Muscle layer of duodenum (tissue), 2 donors: ENCODE results near the gene ZC3H11A.
"Not testable (repeated sequence)": the region's sequence is repeated elsewhere in the genome, so short reads cannot be mapped to it uniquely, and the experiment has no call there.

Experiments
- H3K27ac ChIP-seq: one replicate; pipeline ENCODE4 v1.7.0; 2013; ENCODE audit warnings: mild to moderate bottlenecking, low read length
- H3K27me3 ChIP-seq: one replicate; pipeline ENCODE4 v1.7.0; 2013; ENCODE audit warnings: low read depth, mild to moderate bottlenecking, control low read depth, low read length
- H3K36me3 ChIP-seq, 2 donors: one replicate each; pipeline ENCODE4 v1.7.0; 2013; ENCODE audit warnings: low read length in 2 of 2, control low read depth in 1 of 2, mild to moderate bottlenecking in 1 of 2; ENCODE audit not compliant: insufficient read depth in 2 of 2, control insufficient read depth in 1 of 2
- H3K4me1 ChIP-seq, 2 donors: one replicate each; pipeline ENCODE4 v1.7.0; 2013; ENCODE audit warnings: low read length in 2 of 2, mild to moderate bottlenecking in 2 of 2, control low read depth in 1 of 2, moderate library complexity in 1 of 2; ENCODE audit not compliant: insufficient read depth in 2 of 2, control insufficient read depth in 1 of 2
- H3K4me3 ChIP-seq, 2 donors: one replicate each; pipeline ENCODE4 v1.7.0; 2013; ENCODE audit warnings: low read length in 2 of 2, low read depth in 1 of 2, mild to moderate bottlenecking in 1 of 2
- H3K9me3 ChIP-seq, 2 donors: one replicate each; pipeline ENCODE4 v1.7.0; 2013; ENCODE audit warnings: low read length in 2 of 2, control low read depth in 1 of 2, mild to moderate bottlenecking in 1 of 2; ENCODE audit not compliant: control insufficient read depth in 1 of 2
- donor health status: healthy.

ZC3H11A gene

DNA sequence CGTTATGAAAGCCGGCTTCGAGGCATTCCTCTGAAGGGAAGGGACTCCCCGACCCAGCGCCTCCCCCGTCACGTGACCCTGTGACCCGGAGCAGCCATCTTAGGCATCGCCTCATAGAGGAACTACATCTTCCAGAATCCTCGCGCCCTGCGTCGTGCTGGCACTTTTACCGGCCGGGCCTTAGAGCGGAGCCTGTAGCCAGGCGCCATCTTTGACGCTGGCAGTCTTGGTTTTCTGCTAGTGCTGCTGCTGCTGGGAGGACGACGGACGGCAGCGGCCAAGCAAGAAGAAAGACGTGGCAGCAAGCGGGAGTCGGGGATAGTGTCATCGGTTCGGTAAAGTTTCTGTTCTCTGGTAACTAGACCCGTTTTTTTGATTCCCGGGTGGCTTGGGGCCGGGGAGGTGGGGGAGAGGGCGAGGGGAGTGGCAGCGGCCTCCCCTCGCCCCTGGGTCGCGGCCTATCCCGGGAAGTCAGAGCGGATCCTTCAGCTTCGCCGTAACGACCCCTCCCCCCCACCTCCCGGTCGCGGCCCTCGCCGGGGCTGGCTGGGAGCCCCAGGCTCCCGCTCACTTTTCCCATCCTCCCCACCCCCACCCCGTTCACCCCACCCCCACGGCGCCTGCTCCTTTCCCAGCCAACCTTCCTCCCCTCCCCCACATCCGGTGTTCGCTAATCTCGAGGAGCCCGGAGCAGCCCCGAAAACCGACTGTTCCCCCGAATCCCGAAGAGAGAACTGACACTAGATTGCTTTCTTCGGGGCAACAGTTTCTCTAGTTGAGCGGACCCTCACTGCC lies at the start of gene ZC3H11A, which contains the start of gene ZBED6:
TSS of gene ZC3H11A (plus strand) at position 183 of the 795 bp plus-strand sequence. CDS start 21,448 bp downstream, outside the sequence.
TSS of gene ZBED6 (plus strand) at position 183 of the 795 bp plus-strand sequence. CDS start 1,900 bp downstream, outside the sequence.
- Histone ChIP-seq H3K4me1 (peaks cover 30 to 37% of the 10 kb centered on the region in 2 donors), H3K4me3 (peak within 1 kb of the TSS; percentile 73 to 86), H3K9me3 (no peaks in the 10 kb centered on the region), H3K27me3 (no peaks in the 10 kb centered on the region), H3K36me3 (peaks cover 9 to 13% of the 10 kb centered on the region in 2 donors), H3K27ac (peak within 1 kb of the TSS; percentile 97)

DNA sequence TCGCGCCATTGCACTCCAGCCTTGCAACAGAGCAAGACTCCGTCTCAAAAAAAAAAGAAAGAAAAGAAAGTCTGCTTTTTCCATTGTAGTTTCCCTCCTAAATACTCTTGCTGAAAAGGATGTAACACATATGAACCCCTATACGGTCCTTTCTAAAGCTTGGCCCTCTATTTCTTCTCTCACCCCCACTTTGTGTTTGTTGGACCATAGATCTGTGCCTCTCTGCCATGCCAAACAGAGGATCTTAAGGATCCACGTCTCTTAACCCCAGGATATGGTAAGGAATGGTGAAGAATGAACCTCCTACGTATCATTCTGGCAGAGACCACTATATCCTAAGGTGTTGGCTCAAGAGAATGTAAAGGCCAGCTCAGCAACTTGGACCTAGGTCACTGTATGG lies 49.1 kb upstream of the ZC3H11A start:
- no peaks in the 10 kb centered on the region for H3K27me3 ChIP-seq
- H3K4me1 ChIP-seq, result peaks cover 0 to 17% of the 10 kb centered on the region in 2 donors
- no peaks in the 10 kb centered on the region for H3K9me3 ChIP-seq
- H3K36me3 ChIP-seq, result peaks cover 0 to 5% of the 10 kb centered on the region in 2 donors
- no peak overlapping the region for H3K27ac ChIP-seq
- no peak overlapping the region for H3K4me3 ChIP-seq

GRCh38 chr1:203751051-203751450 lies 44.4 kb upstream of the ZC3H11A start:
- Histone ChIP-seq H3K27me3 (no peaks in the 10 kb centered on the region), H3K4me1 (no peaks in the 10 kb centered on the region), H3K4me3 (no peak overlapping the region), H3K9me3 (no peaks in the 10 kb centered on the region), H3K27ac (no peak overlapping the region), H3K36me3 (no peaks in the 10 kb centered on the region)

GRCh38 chr1:203751618-203752361 lies 43.6 kb upstream of the ZC3H11A start:
- H3K4me3 ChIP-seq, H3K9me3 ChIP-seq, H3K27me3 ChIP-seq, H3K36me3 ChIP-seq, H3K4me1 ChIP-seq, H3K27ac ChIP-seq: not testable (repeated sequence)

DNA sequence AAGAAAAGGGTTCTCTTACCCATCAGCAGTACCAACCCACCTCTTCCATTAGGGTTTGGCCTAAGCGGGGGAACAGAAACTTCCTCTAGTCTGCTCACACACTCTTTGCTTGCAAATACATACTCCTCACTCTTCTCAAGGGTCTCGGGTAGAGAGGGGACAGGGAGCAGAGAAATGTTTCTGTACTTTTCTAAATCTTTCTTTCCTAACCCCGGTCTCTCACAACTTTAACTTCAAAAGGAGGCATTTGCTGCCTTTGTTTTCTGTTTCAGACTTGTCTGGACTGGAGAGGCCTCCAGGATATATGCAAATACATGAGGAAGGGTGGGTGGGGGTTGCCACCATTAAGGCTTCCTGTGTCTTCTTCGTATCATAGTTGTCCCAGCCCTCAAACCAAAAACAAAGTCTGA lies 41.0 kb upstream of the ZC3H11A start:
- no peak overlapping the region for H3K27ac ChIP-seq

DNA sequence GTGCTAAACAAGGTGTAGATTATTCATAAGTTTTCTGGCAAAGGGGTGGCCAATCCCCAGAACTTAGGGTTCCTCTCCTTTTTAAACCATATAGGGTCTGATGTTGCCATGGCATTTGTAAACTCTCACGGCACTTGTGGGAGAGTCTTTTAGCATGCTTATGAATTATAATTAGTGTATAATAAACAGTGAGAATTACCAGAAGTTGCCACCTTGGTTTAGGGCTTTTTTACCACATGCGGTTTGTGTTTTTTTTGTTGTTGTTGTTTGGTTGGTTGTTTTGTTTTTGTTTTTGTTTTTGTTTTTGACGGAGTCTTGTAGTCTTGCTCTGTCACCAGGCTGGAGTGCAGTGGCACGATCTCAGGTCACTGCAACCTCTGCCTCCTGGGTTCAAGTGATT lies 39.4 kb upstream of the ZC3H11A start:
- H3K27ac ChIP-seq, result no peak overlapping the region

More for the DNA sequence above, 41.0 kb upstream of the ZC3H11A start:
- Histone ChIP-seq H3K4me3 (no peak overlapping the region), H3K4me1 (no peaks in the 10 kb centered on the region), H3K27me3 (no peaks in the 10 kb centered on the region), H3K9me3 (no peaks in the 10 kb centered on the region), H3K36me3 (no peaks in the 10 kb centered on the region)

GRCh38 chr1:203758749-203759148 lies 36.7 kb upstream of the ZC3H11A start:
- H3K27me3 ChIP-seq, H3K4me1 ChIP-seq, H3K27ac ChIP-seq, H3K9me3 ChIP-seq, H3K36me3 ChIP-seq, H3K4me3 ChIP-seq: not testable (repeated sequence)

More for the DNA sequence above, 39.4 kb upstream of the ZC3H11A start:
- Histone ChIP-seq H3K9me3 (no peaks in the 10 kb centered on the region), H3K4me3 (no peak overlapping the region), H3K27me3 (no peaks in the 10 kb centered on the region), H3K36me3 (no peaks in the 10 kb centered on the region), H3K4me1 (no peaks in the 10 kb centered on the region)

GRCh38 chr1:203760506-203760905 lies 34.9 kb upstream of the ZC3H11A start:
- H3K9me3 ChIP-seq, result no peaks in the 10 kb centered on the region
- no peaks in the 10 kb centered on the region for H3K27me3 ChIP-seq
- no peaks in the 10 kb centered on the region for H3K4me1 ChIP-seq
- H3K36me3 ChIP-seq, result no peaks in the 10 kb centered on the region
- H3K27ac ChIP-seq, result no peak overlapping the region
- no peak overlapping the region for H3K4me3 ChIP-seq

GRCh38 chr1:203761958-203762357 lies 33.5 kb upstream of the ZC3H11A start:
- H3K27me3 ChIP-seq, H3K36me3 ChIP-seq, H3K4me1 ChIP-seq, H3K9me3 ChIP-seq, H3K27ac ChIP-seq, H3K4me3 ChIP-seq: not testable (repeated sequence)

DNA sequence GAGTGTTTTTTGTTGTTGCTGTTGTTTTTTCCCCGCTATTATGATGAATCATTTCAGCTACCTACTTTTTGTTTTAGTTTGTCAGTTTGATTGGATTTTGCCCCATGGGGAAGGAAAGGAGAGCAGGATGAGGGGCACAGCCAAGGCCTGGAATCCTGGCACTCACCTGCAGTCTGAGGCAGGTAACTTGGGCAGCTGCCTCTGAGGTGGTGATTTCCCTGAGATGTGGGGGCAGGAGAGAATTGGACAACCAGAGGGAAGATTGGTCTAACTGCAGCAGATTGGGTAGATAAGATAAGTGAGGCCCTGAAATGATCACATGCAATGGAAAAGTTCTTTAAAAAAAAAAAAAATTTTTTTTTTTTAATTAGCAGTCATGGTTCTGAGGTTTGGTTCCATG lies 31.9 kb upstream of the ZC3H11A start:
- Histone ChIP-seq H3K27ac (no peak overlapping the region), H3K4me3 (no peak overlapping the region), H3K4me1 (no peaks in the 10 kb centered on the region)

GRCh38 chr1:203764105-203765028 lies 31.1 kb upstream of the ZC3H11A start:
- Histone ChIP-seq H3K27me3 (no peaks in the 10 kb centered on the region), H3K9me3 (no peaks in the 10 kb centered on the region), H3K4me3 (no peak overlapping the region), H3K4me1 (no peaks in the 10 kb centered on the region), H3K36me3 (no peaks in the 10 kb centered on the region), H3K27ac (no peak overlapping the region)

More for the DNA sequence above, 31.9 kb upstream of the ZC3H11A start:
- Histone ChIP-seq H3K27me3 (no peaks in the 10 kb centered on the region), H3K36me3 (no peaks in the 10 kb centered on the region), H3K9me3 (no peaks in the 10 kb centered on the region)
